Measurements from ENCODE around the gene SUSD3. TPM values are rescaled to one million over a fixed set of nuclear protein-coding genes. Genes with fewer than 3 reads are reported as not detected.

Gene SUSD3
- total RNA-seq, 1 donor from 2014 or later = 1.2 TPM

GRCh38 chr9:93066978-93067603, 8.6 kb downstream of the SUSD3 start:
- no peak for DNase-seq (ENCODE audit: low spot score)
- Mint-ChIP-seq H3K4me3 (ENCODE audit: unreplicated experiment) (no peak overlapping the region), H3K36me3 (ENCODE audit: low read depth, unreplicated experiment) (no peaks in the 10 kb centered on the region), H3K27me3 (ENCODE audit: unreplicated experiment) (peaks cover 5% of the 10 kb centered on the region), H3K27ac (ENCODE audit: unreplicated experiment) (peak overlapping the region; percentile 10), H3K9me3 (ENCODE audit: unreplicated experiment) (no peaks in the 10 kb centered on the region), H3K4me1 (ENCODE audit: unreplicated experiment) (no peaks in the 10 kb centered on the region)
- TF ChIP-seq CTCF (IDR thresholded peaks at IDR 0.05; ENCODE audit: unreplicated experiment) = no peak

- Mint-ChIP-seq H3K4me3 (ENCODE audit: unreplicated experiment) (no peak overlapping the region), H3K27me3 (ENCODE audit: unreplicated experiment) (peaks cover 1% of the 10 kb centered on the region), H3K27ac (ENCODE audit: unreplicated experiment) (no peak overlapping the region), H3K9me3 (ENCODE audit: unreplicated experiment) (no peaks in the 10 kb centered on the region), H3K4me1 (ENCODE audit: unreplicated experiment) (no peaks in the 10 kb centered on the region), H3K36me3 (ENCODE audit: low read depth, unreplicated experiment) (no peaks in the 10 kb centered on the region)
- DNase-seq (ENCODE audit: low spot score) = no peak
- TF ChIP-seq CTCF (IDR thresholded peaks at IDR 0.05; ENCODE audit: unreplicated experiment) = no peak
These were observed 10.5 kb downstream of the SUSD3 start for GRCh38 chr9:93068956-93069355.

GRCh38 chr9:93071464-93071863, 13.0 kb downstream of the SUSD3 start:
- TF ChIP-seq CTCF (IDR thresholded peaks at IDR 0.05; ENCODE audit: unreplicated experiment) = no peak
- no peaks in the 10 kb centered on the region for H3K36me3 Mint-ChIP-seq (ENCODE audit: low read depth, unreplicated experiment)
- no peak overlapping the region for H3K27ac Mint-ChIP-seq (ENCODE audit: unreplicated experiment)
- H3K4me1 Mint-ChIP-seq (ENCODE audit: unreplicated experiment) = no peaks in the 10 kb centered on the region
- H3K27me3 Mint-ChIP-seq (ENCODE audit: unreplicated experiment) = peaks cover 1% of the 10 kb centered on the region
- DNase-seq (ENCODE audit: low spot score) = no peak
- no peak overlapping the region for H3K4me3 Mint-ChIP-seq (ENCODE audit: unreplicated experiment)
- no peaks in the 10 kb centered on the region for H3K9me3 Mint-ChIP-seq (ENCODE audit: unreplicated experiment)

- no peak for DNase-seq (ENCODE audit: low spot score)
- Mint-ChIP-seq H3K4me1 (ENCODE audit: unreplicated experiment) (no peaks in the 10 kb centered on the region), H3K4me3 (ENCODE audit: unreplicated experiment) (no peak overlapping the region), H3K27me3 (ENCODE audit: unreplicated experiment) (peaks cover 1% of the 10 kb centered on the region), H3K27ac (ENCODE audit: unreplicated experiment) (no peak overlapping the region), H3K9me3 (ENCODE audit: unreplicated experiment) (no peaks in the 10 kb centered on the region), H3K36me3 (ENCODE audit: low read depth, unreplicated experiment) (no peaks in the 10 kb centered on the region)
- no peak for TF ChIP-seq CTCF (IDR thresholded peaks at IDR 0.05; ENCODE audit: unreplicated experiment)
These were observed 13.9 kb downstream of the SUSD3 start for GRCh38 chr9:93072383-93072795.

GRCh38 chr9:93076101-93076791, 17.7 kb downstream of the SUSD3 start:
- TF ChIP-seq CTCF (IDR thresholded peaks at IDR 0.05; ENCODE audit: unreplicated experiment) = no peak
- Mint-ChIP-seq H3K27ac (ENCODE audit: unreplicated experiment) (no peak overlapping the region), H3K27me3 (ENCODE audit: unreplicated experiment) (no peaks in the 10 kb centered on the region), H3K4me3 (ENCODE audit: unreplicated experiment) (no peak overlapping the region), H3K36me3 (ENCODE audit: low read depth, unreplicated experiment) (no peaks in the 10 kb centered on the region), H3K9me3 (ENCODE audit: unreplicated experiment) (no peaks in the 10 kb centered on the region), H3K4me1 (ENCODE audit: unreplicated experiment) (no peaks in the 10 kb centered on the region)
- DNase-seq (ENCODE audit: low spot score) = no peak
